HepG2 (cell line): Measurements from ENCODE around the gene B4GALT4. TPM values are rescaled to one million over a fixed set of nuclear protein-coding genes. Genes with fewer than 3 reads are reported as not detected.

ENCODE experiments used
- ATAC-seq: fragments of 200-7000 bp; cut with Tn5 transposase; 3 replicates; pipeline ENCODE4 v1.9.1; 2020; ENCODE audit warnings: mild to moderate bottlenecking, moderate library complexity
- BruUV-seq: library from RNA; stranded (reverse); fragments of 400-500 nt; replicated peaks from 2 replicates; lab custom pipeline; 2021; lab: Mats Ljungman, UMichigan
- CTCF ChIA-PET: fragments of 300-600 bp; formaldehyde crosslinking; extraction: SDS; loops from one replicate; lab custom pipeline; 2021; ENCODE audit warnings: low total read pairs, inconsistent platforms, low intra/inter-chr PET ratio; lab: Yijun Ruan, JAX
- POLR2A ChIA-PET: fragments of 350-600 bp; sonication (Branson Sonifier 250); formaldehyde crosslinking; loops from one replicate; lab custom pipeline; 2020; ENCODE audit warnings: antibody characterized with exemption, inconsistent platforms; lab: Yijun Ruan, JAX
- DNase-seq: peaks from one replicate; pipeline ENCODE4 v3.0.0-alpha.2; 2015; ENCODE audit warnings: low spot score
- FAIRE-seq: peaks from 3 replicates; lab custom pipeline; 2011; peaks lifted over from hg19 to GRCh38; lab: Jason Lieb, UNC
- H2AFZ ChIP-seq: one replicate; pipeline ENCODE4 v1.6.1; 2011; ENCODE audit warnings: low read length, inconsistent platforms
- H3K27ac ChIP-seq: fragments of 300-600 bp; 3 replicates; pipeline ENCODE4 v1.8.0; 2011; ENCODE audit warnings: mixed run types, mild to moderate bottlenecking, mixed read lengths, low read length, inconsistent platforms; ENCODE audit not compliant: insufficient read depth; ENCODE audit errors: extremely low read length
- H3K27me3 ChIP-seq, 2 experiments: fragments of 200-600 bp in 1 of 2; 2 replicates in 1 of 2; 3 replicates in 1 of 2; pipeline versions ENCODE4 v1.6.0 to v1.8.0; 2011; ENCODE audit warnings: low read length in 2 of 2, mild to moderate bottlenecking in 2 of 2, moderate library complexity in 2 of 2, inconsistent platforms in 1 of 2; ENCODE audit not compliant: insufficient read depth in 2 of 2, control insufficient read depth in 1 of 2
- H3K36me3 ChIP-seq, 2 experiments: fragments of 200-600 bp in 1 of 2; replicated peaks in 1 of 2; 2 replicates in 1 of 2; 3 replicates in 1 of 2; pipeline versions ENCODE4 v1.5.1 to v1.8.0; 2011; ENCODE audit warnings: low read length in 2 of 2, inconsistent platforms in 1 of 2; ENCODE audit not compliant: insufficient read depth in 2 of 2, control insufficient read depth in 1 of 2
- H3K4me1 ChIP-seq: 2 replicates; pipeline ENCODE4 v1.5.1; 2012; ENCODE audit warnings: low read length, inconsistent platforms; ENCODE audit not compliant: insufficient read depth
- H3K4me2 ChIP-seq: 2 replicates; pipeline ENCODE4 v1.6.0; 2011; ENCODE audit warnings: low read depth, low read length, inconsistent platforms
- H3K4me3 ChIP-seq, 3 experiments: fragments of 200-600 bp in 1 of 3; sonication (generic), shearing (Covaris generic) in 1 of 3; replicated peaks in 1 of 3; 2 replicates each; pipeline ENCODE4 v1.5.1; 2011 to 2016; ENCODE audit warnings: low read length in 3 of 3, inconsistent platforms in 2 of 3, low read depth in 2 of 3, mild to moderate bottlenecking in 2 of 3, control low read depth in 1 of 3, mixed read lengths in 1 of 3; ENCODE audit not compliant: insufficient read depth in 1 of 3
- H3K79me2 ChIP-seq: one replicate; pipeline ENCODE4 v1.6.1; 2011; ENCODE audit warnings: low read length, inconsistent platforms; ENCODE audit not compliant: insufficient read depth
- H3K9ac ChIP-seq: 2 replicates; pipeline ENCODE4 v1.6.0; 2011; ENCODE audit warnings: mild to moderate bottlenecking, low read depth, low read length, inconsistent platforms; ENCODE audit not compliant: insufficient read depth
- H3K9me3 ChIP-seq: 2 replicates; pipeline ENCODE4 v1.5.1; 2012; ENCODE audit warnings: mild to moderate bottlenecking, low read length
- H4K20me1 ChIP-seq: 2 replicates; pipeline ENCODE4 v1.6.0; 2011; ENCODE audit warnings: inconsistent platforms, mild to moderate bottlenecking, low read length, moderate library complexity; ENCODE audit not compliant: insufficient read depth
- MXI1 ChIP-seq: IDR thresholded peaks from 3 replicates; pipeline ENCODE4 v1.6.1; 2012; ENCODE audit warnings: low read depth, low read length, inconsistent platforms, borderline replicate concordance
- PHF20 ChIP-seq: sonication (generic); formaldehyde crosslinking; IDR thresholded peaks from 2 replicates; pipeline ENCODE4 v1.5.0; 2020; ENCODE audit warnings: mild to moderate bottlenecking, missing genetic modification reagents
- SP1 ChIP-seq, 2 experiments: fragments of 450-650 bp in 1 of 2; sonication (generic) in 1 of 2; formaldehyde crosslinking in 1 of 2; IDR thresholded peaks; 2 replicates each; pipeline versions ENCODE4 v1.4.0 to v1.6.1; 2016 to 2020; ENCODE audit warnings: missing genetic modification reagents in 1 of 2
- ZNF256 ChIP-seq: sonication (generic); formaldehyde crosslinking; conservative IDR thresholded peaks from 2 replicates; pipeline ENCODE4 v1.4.0; 2020; ENCODE audit warnings: missing genetic modification reagents
- ZNF350 ChIP-seq: sonication (generic); formaldehyde crosslinking; IDR thresholded peaks from 2 replicates; pipeline ENCODE4 v1.4.0; 2020; ENCODE audit warnings: mild to moderate bottlenecking, low read depth, missing genetic modification reagents, borderline replicate concordance
- whole genome bisulfite sequencing: methylation state at CpG from one replicate; pipeline ENCODE4 v1.1.6; 2017; ENCODE audit warnings: low lambda C conversion rate; 5-methylcytosine and 5-hydroxymethylcytosine counted together
- in situ Hi-C: cut with HindIII; loops from 2 replicates; pipeline ENCODE4 v1.10.0; 2017; ENCODE audit warnings: low pct_unique_long_range_greater_than_20kb; ENCODE audit not compliant: extremely low pct_ligation_motif_present
- intact Hi-C: fragments of 100-400 bp; cut with micrococcal nuclease; formaldehyde crosslinking; loops from one replicate; pipeline ENCODE4 v1.10.0; 2022; ENCODE audit not compliant: unreplicated experiment
- polyA plus RNA-seq, 8 experiments: library from polyadenylated mRNA; depleted of rRNA in 3 of 8; stranded (reverse) in 7 of 8; unstranded in 1 of 8; fragments of >200 nt; fragmentation: Illumina TruSeq in 4 of 8; extraction: Trizol in 4 of 8; gene quantifications; 2 replicates each; pipeline versions ENCODE4 v1.2.1 to v1.2.3, GENCODE V29; 2011 to 2016; ENCODE audit warnings: low read depth in 4 of 8, missing spikeins in 1 of 8, mixed read lengths in 1 of 8; ENCODE audit not compliant: insufficient read depth in 1 of 8
- total RNA-seq, 5 experiments: library from RNA; depleted of rRNA; stranded (reverse); fragments of >200 nt; fragmentation: Illumina TruSeq; extraction: Trizol; gene quantifications; 2 replicates each; pipeline ENCODE4 v1.2.3, GENCODE V29; 2016; ENCODE audit warnings: low read depth in 1 of 5
- TF ChIP-seq, protein P1 (sequence below): sonication (generic); formaldehyde crosslinking; IDR thresholded peaks from 2 replicates; pipeline ENCODE4 v1.5.1; 2020; ENCODE audit warnings: missing genetic modification reagents, mild to moderate bottlenecking, borderline replicate concordance
- TF ChIP-seq, protein P2 (sequence below): fragments of 450-650 bp; IDR thresholded peaks from 2 replicates; pipeline ENCODE4 v1.6.1; 2017
- TF ChIP-seq, protein P3 (sequence below): sonication (generic); formaldehyde crosslinking; IDR thresholded peaks from 2 replicates; pipeline ENCODE4 v1.5.0; 2020; ENCODE audit warnings: missing genetic modification reagents
- TF ChIP-seq, protein P4 (sequence below): sonication (generic); formaldehyde crosslinking; IDR thresholded peaks from 2 replicates; pipeline ENCODE4 v1.5.0; 2020; ENCODE audit warnings: mild to moderate bottlenecking, missing genetic modification reagents

The B4GALT4 gene
- total and polyA plus RNA-seq, 2 of the 13 experiments (the other 11 are each of a cell fraction or from before 2014, with no cell fraction given) = 16.9 to 29.0 TPM

DNA sequence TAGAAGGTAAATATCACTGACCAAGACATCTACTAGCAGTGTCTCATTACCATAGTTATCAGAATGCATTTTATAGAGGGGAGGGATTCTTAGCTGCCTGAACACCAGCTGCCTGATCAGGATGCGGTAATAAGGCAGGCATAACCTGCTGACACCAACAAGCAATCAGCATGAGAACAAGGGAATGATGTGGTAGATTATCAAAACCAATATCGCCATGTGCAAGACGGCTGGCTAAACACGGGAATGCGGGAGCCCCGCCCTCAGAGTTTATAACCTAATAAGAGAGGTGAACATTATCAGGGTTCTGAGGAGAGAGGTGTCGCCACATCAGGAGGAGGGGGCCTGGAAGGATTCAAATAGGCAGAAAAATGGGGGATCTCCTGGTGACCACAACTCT, 20.5 kb downstream of the B4GALT4 start:
- TF ChIP-seq, protein P1, sequence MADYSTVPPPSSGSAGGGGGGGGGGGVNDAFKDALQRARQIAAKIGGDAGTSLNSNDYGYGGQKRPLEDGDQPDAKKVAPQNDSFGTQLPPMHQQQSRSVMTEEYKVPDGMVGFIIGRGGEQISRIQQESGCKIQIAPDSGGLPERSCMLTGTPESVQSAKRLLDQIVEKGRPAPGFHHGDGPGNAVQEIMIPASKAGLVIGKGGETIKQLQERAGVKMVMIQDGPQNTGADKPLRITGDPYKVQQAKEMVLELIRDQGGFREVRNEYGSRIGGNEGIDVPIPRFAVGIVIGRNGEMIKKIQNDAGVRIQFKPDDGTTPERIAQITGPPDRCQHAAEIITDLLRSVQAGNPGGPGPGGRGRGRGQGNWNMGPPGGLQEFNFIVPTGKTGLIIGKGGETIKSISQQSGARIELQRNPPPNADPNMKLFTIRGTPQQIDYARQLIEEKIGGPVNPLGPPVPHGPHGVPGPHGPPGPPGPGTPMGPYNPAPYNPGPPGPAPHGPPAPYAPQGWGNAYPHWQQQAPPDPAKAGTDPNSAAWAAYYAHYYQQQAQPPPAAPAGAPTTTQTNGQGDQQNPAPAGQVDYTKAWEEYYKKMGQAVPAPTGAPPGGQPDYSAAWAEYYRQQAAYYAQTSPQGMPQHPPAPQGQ (CRISPR knock-in tag) = no peak
- no peak for TF ChIP-seq SP1 (IDR thresholded peaks at IDR 0.05)
- TF ChIP-seq SP1 (CRISPR knock-in tag; IDR thresholded peaks at IDR 0.05) = no peak
- TF ChIP-seq, protein P2, sequence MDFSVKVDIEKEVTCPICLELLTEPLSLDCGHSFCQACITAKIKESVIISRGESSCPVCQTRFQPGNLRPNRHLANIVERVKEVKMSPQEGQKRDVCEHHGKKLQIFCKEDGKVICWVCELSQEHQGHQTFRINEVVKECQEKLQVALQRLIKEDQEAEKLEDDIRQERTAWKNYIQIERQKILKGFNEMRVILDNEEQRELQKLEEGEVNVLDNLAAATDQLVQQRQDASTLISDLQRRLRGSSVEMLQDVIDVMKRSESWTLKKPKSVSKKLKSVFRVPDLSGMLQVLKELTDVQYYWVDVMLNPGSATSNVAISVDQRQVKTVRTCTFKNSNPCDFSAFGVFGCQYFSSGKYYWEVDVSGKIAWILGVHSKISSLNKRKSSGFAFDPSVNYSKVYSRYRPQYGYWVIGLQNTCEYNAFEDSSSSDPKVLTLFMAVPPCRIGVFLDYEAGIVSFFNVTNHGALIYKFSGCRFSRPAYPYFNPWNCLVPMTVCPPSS = no peak
- no peak for TF ChIP-seq PHF20 (CRISPR knock-in tag)
- no peak for TF ChIP-seq ZNF256 (CRISPR knock-in tag)
- TF ChIP-seq MXI1 = no peak
- TF ChIP-seq, protein P3, sequence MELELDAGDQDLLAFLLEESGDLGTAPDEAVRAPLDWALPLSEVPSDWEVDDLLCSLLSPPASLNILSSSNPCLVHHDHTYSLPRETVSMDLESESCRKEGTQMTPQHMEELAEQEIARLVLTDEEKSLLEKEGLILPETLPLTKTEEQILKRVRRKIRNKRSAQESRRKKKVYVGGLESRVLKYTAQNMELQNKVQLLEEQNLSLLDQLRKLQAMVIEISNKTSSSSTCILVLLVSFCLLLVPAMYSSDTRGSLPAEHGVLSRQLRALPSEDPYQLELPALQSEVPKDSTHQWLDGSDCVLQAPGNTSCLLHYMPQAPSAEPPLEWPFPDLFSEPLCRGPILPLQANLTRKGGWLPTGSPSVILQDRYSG (CRISPR knock-in tag) = no peak
- TF ChIP-seq ZNF350 (CRISPR knock-in tag) = no peak
- TF ChIP-seq, protein P4, sequence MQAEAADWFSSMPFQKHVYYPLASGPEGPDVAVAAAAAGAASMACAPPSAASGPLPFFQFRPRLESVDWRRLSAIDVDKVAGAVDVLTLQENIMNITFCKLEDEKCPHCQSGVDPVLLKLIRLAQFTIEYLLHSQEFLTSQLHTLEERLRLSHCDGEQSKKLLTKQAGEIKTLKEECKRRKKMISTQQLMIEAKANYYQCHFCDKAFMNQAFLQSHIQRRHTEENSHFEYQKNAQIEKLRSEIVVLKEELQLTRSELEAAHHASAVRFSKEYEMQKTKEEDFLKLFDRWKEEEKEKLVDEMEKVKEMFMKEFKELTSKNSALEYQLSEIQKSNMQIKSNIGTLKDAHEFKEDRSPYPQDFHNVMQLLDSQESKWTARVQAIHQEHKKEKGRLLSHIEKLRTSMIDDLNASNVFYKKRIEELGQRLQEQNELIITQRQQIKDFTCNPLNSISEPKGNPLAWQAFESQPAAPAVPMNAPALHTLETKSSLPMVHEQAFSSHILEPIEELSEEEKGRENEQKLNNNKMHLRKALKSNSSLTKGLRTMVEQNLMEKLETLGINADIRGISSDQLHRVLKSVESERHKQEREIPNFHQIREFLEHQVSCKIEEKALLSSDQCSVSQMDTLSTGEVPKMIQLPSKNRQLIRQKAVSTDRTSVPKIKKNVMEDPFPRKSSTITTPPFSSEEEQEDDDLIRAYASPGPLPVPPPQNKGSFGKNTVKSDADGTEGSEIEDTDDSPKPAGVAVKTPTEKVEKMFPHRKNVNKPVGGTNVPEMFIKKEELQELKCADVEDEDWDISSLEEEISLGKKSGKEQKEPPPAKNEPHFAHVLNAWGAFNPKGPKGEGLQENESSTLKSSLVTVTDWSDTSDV = no peak
- no peak for DNase-seq
- Histone ChIP-seq H3K36me3 (peaks cover 20 to 80% of the 10 kb centered on the region in 2 experiments), H3K9me3 (no peaks in the 10 kb centered on the region), H3K9ac (no peak overlapping the region), H3K27me3 (no peaks in the 10 kb centered on the region), H2AFZ (no peak overlapping the region), H3K4me3 (no peak overlapping the region), H3K4me1 (no peaks in the 10 kb centered on the region), H3K4me2 (no peak overlapping the region), H3K27ac (no peak overlapping the region), H3K79me2 (no peaks in the 10 kb centered on the region), H4K20me1 (no peaks in the 10 kb centered on the region)
- CTCF ChIA-PET = no interaction called here
- POLR2A ChIA-PET = no interaction called here
- ATAC-seq = no peak
- intact Hi-C loops = no loop called here
- no TSS peak for BruUV-seq
- 98% methylated on average over 7 of the region's 7 CpGs for WGBS
- in situ Hi-C loops = no loop called here
- no peak for FAIRE-seq
